Activated CD8-positive, alpha-beta memory T cell treated with anti-CD3 and anti-CD28 coated beads, Interleukin-2, amount 10 ng/mL, durations not matched to agents 7 days and 5 days (primary cell): ENCODE results near the gene PDCL3. TPM values are rescaled to one million over a fixed set of nuclear protein-coding genes. Genes with fewer than 3 reads are reported as not detected.

ENCODE experiments used
- ATAC-seq: fragments of 150-1000 bp; cut with Tn5 transposase; one replicate; pipeline ENCODE4 v1.10.0; 2021; ENCODE audit warnings: moderate library complexity
- CTCF ChIA-PET: fragments of 350-600 bp; sonication (Branson Sonifier 250); formaldehyde crosslinking; loops from one replicate; lab custom pipeline; 2021; ENCODE audit warnings: antibody characterized with exemption; lab: Charles Lee
- DNase-seq: peaks from one replicate; pipeline ENCODE4 v3.0.0-alpha.2; 2020
- H3K27ac Mint-ChIP-seq: one replicate; pipeline ENCODE4 v1.8.0; 2021; ENCODE audit warnings: mild to moderate bottlenecking, mixed read lengths
- H3K27me3 Mint-ChIP-seq: one replicate; pipeline ENCODE4 v1.8.0; 2021; ENCODE audit warnings: mixed read lengths
- H3K36me3 Mint-ChIP-seq: one replicate; pipeline ENCODE4 v1.8.0; 2021; ENCODE audit warnings: mild to moderate bottlenecking, mixed read lengths
- H3K4me1 Mint-ChIP-seq: one replicate; pipeline ENCODE4 v1.8.0; 2021; ENCODE audit warnings: mixed read lengths
- H3K4me3 Mint-ChIP-seq: one replicate; pipeline ENCODE4 v1.8.0; 2021; ENCODE audit warnings: mild to moderate bottlenecking, moderate library complexity, mixed read lengths
- H3K9me3 Mint-ChIP-seq: one replicate; pipeline ENCODE4 v1.8.0; 2022; ENCODE audit warnings: low read depth, mixed read lengths
- total RNA-seq, 2 experiments: library from RNA; stranded (reverse); gene quantifications; one replicate each; pipeline ENCODE4 v1.2.3, GENCODE V29; 2021

PDCL3 gene
- total RNA-seq, 2 experiments from 2014 or later, result 25.1 to 36.7 TPM

DNA sequence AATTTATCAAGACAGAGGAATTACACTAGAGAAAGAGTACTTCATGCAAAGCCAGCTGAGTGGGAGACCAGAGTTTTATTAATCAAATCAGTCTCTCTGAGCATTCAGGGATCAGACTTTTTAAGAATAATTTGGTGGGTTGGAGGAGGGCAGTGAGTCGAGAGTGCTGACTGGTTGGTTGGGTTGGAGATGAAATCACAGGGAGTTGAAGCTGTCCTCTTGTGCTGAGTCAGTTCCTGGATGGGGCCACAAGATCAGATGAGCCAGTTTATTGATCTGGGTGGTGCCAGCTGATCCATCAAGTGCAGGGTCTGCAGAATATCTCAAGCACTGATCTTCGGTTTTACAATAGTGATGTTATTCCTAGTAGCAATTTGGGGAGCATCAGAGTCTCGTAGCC, 21.4 kb upstream of the PDCL3 start:
- no peak for ATAC-seq

DNA sequence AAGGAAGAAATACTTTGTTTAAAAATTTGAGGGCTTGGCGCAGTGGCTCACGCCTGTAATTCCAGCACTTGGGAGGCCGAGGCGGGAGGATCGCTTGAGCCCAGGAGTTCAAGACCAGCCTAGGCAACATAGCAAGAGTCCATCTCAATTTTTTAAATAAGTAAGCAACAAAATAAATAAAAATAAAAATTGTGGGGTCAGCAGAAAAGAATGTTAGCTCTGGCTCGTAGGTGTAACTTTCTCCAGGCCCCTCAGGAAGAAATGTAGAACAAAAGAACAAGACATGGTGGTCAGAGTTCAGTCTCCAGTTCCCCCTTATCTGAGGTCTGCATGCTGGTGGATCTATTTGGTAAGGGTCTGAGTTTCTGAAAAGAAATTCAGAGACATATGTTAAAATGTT, 20.4 kb upstream of the PDCL3 start:
- Mint-ChIP-seq H3K4me3 (no peak overlapping the region), H3K4me1 (peaks cover 13% of the 10 kb centered on the region), H3K9me3 (no peaks in the 10 kb centered on the region), H3K27me3 (peaks cover 14% of the 10 kb centered on the region), H3K36me3 (no peaks in the 10 kb centered on the region), H3K27ac (no peak overlapping the region)
- DNase-seq (no peak), ATAC-seq (no peak)
- CTCF ChIA-PET, result no interaction called here

More for the DNA sequence above, 21.4 kb upstream of the PDCL3 start:
- DNase-seq, result no peak
- Mint-ChIP-seq H3K27me3 (peaks cover 9% of the 10 kb centered on the region), H3K36me3 (no peaks in the 10 kb centered on the region), H3K4me1 (peaks cover 13% of the 10 kb centered on the region), H3K27ac (no peak overlapping the region), H3K4me3 (no peak overlapping the region), H3K9me3 (no peaks in the 10 kb centered on the region)
- CTCF ChIA-PET, result no interaction called here

DNA sequence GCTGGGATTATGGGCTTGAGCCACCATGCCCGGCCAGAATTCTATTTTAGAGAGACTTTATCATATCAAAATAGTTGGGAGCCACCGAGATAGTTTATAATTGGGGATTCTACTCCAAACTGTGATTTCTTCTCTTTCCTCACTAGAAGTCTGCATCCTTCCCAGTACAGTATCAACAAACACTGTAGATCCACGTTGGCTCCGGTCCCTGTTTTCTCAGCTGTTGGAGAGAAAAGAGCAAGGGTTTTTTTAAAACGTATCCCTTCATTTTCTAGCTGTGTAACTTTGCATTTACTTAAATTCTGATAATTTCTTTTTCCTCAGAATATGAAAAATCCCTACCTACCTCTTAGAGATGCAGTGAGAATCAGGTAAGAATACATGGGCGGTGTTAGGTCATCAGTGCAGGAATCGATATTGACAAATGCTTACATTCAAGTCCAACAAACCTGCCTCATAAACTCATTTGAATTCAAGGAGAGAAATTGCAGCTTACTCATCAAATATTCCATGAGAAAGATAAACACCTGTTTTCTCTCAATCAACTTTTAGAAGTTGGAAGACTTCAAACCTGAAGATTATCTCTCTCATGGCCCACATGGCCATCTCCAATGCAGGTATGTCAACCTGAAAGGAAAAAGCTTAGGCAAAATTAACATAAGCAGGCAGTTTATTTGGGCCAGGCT, 17.7 kb upstream of the PDCL3 start:
- H3K36me3 Mint-ChIP-seq, result no peaks in the 10 kb centered on the region
- DNase-seq, result no peak
- H3K4me3 Mint-ChIP-seq, result no peak overlapping the region
- H3K27me3 Mint-ChIP-seq, result peaks cover 14% of the 10 kb centered on the region
- CTCF ChIA-PET, result no interaction called here
- H3K4me1 Mint-ChIP-seq, result peaks cover 13% of the 10 kb centered on the region
- H3K27ac Mint-ChIP-seq, result no peak overlapping the region
- H3K9me3 Mint-ChIP-seq, result no peaks in the 10 kb centered on the region
- no peak for ATAC-seq

- ATAC-seq, result no peak
- peaks cover 10% of the 10 kb centered on the region for H3K4me1 Mint-ChIP-seq
- H3K36me3 Mint-ChIP-seq, result no peaks in the 10 kb centered on the region
- no peak overlapping the region for H3K27ac Mint-ChIP-seq
- DNase-seq, result no peak
- no peak overlapping the region for H3K4me3 Mint-ChIP-seq
- H3K27me3 Mint-ChIP-seq, result peaks cover 14% of the 10 kb centered on the region
- H3K9me3 Mint-ChIP-seq, result no peaks in the 10 kb centered on the region
- CTCF ChIA-PET, result no interaction called here
These were observed 16.3 kb upstream of the PDCL3 start for GRCh38 chr2:100546469-100546868.

GRCh38 chr2:100548771-100549170, 14.0 kb upstream of the PDCL3 start:
- Mint-ChIP-seq H3K27me3 (peaks cover 14% of the 10 kb centered on the region), H3K27ac (no peak overlapping the region), H3K4me3 (no peak overlapping the region), H3K4me1 (peaks cover 2% of the 10 kb centered on the region), H3K36me3 (no peaks in the 10 kb centered on the region), H3K9me3 (no peaks in the 10 kb centered on the region)
- ATAC-seq, result no peak
- CTCF ChIA-PET, result interaction anchor here (0.6 to 1.5 kb wide), 2 partner anchors 15 to 107 kb away, joined by 3 read pairs; no protein-coding TSS in a partner anchor
- DNase-seq, result no peak

- no peaks in the 10 kb centered on the region for H3K9me3 Mint-ChIP-seq
- peaks cover 5% of the 10 kb centered on the region for H3K27me3 Mint-ChIP-seq
- H3K27ac Mint-ChIP-seq, result no peak overlapping the region
- CTCF ChIA-PET, result no interaction called here
- H3K4me1 Mint-ChIP-seq, result peaks cover 20% of the 10 kb centered on the region
- H3K4me3 Mint-ChIP-seq, result no peak overlapping the region
- DNase-seq (no peak), ATAC-seq (no peak)
- peaks cover 3% of the 10 kb centered on the region for H3K36me3 Mint-ChIP-seq
These were observed 11.5 kb upstream of the PDCL3 start for GRCh38 chr2:100551303-100551702.

DNA sequence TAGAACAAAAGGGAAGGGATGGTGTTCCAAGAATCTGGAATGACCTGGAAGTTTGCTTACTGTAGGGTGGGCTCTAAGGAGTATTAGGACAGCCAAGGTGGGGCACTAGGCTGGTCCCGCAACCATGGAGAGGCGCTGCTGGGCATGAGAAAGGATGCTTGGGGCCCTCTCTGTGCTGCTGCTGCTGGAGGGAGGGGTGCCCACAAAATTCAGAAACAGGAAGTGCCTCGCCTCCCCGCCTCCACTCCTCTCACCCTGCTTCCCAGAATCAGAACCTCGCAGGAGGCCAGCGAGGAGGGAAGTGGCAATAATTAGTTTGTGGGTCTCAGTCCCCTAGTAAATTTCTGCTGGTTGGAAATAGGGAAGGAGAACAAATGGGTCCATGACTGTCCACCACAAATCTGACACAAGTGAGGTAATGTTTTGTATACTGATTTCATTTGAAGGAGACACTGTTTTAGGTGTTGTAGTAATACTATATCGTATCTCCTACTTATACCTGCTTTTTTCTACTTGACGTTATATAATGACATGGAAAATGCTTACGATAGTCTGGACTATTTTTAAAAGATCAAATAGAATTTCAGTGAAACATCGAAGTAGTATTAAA, 7.9 kb upstream of the PDCL3 start:
- Mint-ChIP-seq H3K36me3 (peaks cover 4% of the 10 kb centered on the region), H3K27ac (peak overlapping the region; percentile 82), H3K4me3 (peak overlapping the region; percentile 43), H3K9me3 (no peaks in the 10 kb centered on the region), H3K27me3 (no peaks in the 10 kb centered on the region), H3K4me1 (peaks cover 23% of the 10 kb centered on the region)
- CTCF ChIA-PET, result no interaction called here
- ATAC-seq, result peak; percentile 96
- peak; percentile 77 for DNase-seq

- Mint-ChIP-seq H3K27ac (no peak overlapping the region), H3K27me3 (no peaks in the 10 kb centered on the region), H3K4me3 (no peak overlapping the region), H3K4me1 (peaks cover 39% of the 10 kb centered on the region), H3K36me3 (peaks cover 4% of the 10 kb centered on the region), H3K9me3 (no peaks in the 10 kb centered on the region)
- CTCF ChIA-PET, result interaction anchor here (0.9 to 1.2 kb wide), 4 partner anchors 9 to 53 kb away, joined by 3 to 5 read pairs (median 3); no protein-coding TSS in a partner anchor
- no peak for ATAC-seq
- DNase-seq, result no peak
These were observed 6.0 kb upstream of the PDCL3 start for GRCh38 chr2:100556746-100557145.

DNA sequence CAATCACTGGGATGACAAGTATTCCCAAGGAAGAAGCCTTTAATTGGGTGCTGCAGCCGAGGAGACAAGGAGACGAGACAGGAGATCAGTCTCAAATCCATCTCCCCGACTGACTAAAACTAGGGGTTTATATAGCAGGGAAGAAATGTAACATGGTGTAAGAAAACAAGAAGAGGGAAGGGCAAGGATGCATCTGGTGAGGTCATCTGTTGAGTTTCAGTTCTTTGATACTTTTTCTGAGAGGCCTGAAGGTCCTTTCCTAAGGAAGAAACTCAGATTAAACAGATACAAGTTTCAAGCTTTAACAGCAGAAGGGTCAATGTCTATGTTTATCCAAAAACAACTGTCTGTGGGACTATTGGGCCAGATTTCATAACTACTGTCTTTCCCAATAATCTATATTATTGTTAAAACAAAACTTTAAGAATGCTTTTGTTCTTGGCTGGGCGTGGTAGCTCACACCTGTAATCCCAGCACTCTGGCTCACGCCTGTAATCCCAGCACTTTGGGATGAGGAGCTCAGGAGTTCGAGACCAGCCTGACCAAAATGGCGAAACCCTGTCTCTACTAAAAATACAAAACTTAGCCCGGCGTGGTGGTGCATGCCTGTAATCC, 2.5 kb upstream of the PDCL3 start:
- peaks cover 2% of the 10 kb centered on the region for H3K36me3 Mint-ChIP-seq
- peaks cover 37% of the 10 kb centered on the region for H3K4me1 Mint-ChIP-seq
- no peaks in the 10 kb centered on the region for H3K9me3 Mint-ChIP-seq
- no peak overlapping the region for H3K4me3 Mint-ChIP-seq
- CTCF ChIA-PET, result interaction anchor here (0.6 to 1.2 kb wide), 3 partner anchors 20 to 28 kb away, joined by 3 to 4 read pairs (median 3); no protein-coding TSS in a partner anchor
- peak overlapping the region; percentile 98 for H3K27ac Mint-ChIP-seq
- DNase-seq, result no peak
- no peak for ATAC-seq
- H3K27me3 Mint-ChIP-seq, result no peaks in the 10 kb centered on the region

GRCh38 chr2:100561191-100561590, 1.6 kb upstream of the PDCL3 start:
- CTCF ChIA-PET, result interaction anchor here (1.0 to 1.2 kb wide), 2 partner anchors 20 to 27 kb away, joined by 3 to 4 read pairs; no protein-coding TSS in a partner anchor
- ATAC-seq (no peak), DNase-seq (no peak)
- Mint-ChIP-seq H3K4me1 (peaks cover 35% of the 10 kb centered on the region), H3K27me3 (no peaks in the 10 kb centered on the region), H3K27ac (peak overlapping the region; percentile 98), H3K4me3 (peak overlapping the region; percentile 32), H3K36me3 (peaks cover 5% of the 10 kb centered on the region), H3K9me3 (no peaks in the 10 kb centered on the region)

DNA sequence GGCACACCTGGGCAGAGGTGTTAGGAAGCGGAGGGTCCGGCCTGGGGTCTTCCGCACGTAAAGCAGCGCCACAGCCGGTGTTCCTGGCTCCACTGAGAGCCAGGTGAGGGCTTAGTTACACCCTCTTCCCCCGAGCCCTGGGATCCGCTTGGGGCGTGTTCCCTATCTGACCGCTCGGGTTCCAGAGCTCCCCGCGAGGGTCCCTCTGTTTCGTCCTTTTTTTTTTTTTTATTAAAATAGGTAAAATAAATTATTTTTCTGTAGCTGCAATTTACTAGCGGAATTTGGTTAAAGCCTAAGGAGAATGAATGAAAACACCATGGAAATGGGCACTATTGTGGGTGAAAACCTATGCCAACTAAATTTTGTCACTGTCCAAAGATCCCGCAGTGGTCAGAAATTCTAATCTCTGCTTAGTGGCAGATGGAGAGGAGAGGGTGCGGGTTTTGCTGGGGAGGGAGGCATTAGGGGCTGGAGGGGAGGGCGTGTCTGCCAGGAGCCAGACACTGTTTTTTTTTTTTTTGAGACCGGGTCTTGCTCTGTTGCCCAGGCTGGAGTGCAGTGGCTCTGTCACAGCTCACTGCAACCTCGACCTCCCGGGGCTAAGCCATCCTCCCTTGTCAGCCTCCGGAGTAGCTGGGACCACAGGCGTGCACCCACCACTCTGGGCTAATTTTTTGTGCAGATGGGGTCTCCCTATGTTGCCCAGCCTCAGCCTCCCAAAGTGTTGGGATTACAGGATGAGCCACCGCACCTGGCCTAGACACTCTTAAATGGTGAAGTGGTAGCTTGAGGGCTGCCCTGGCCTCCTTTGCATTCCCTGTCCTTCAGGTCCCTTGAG, 834 bp downstream of the PDCL3 start:
- Mint-ChIP-seq H3K9me3 (no peaks in the 10 kb centered on the region), H3K36me3 (peaks cover 11% of the 10 kb centered on the region), H3K27ac (peak overlapping the region; percentile 98), H3K27me3 (no peaks in the 10 kb centered on the region), H3K4me3 (peak overlapping the region; percentile 83), H3K4me1 (peaks cover 37% of the 10 kb centered on the region)
- ATAC-seq (no peak), DNase-seq (no peak)
- CTCF ChIA-PET, result interaction anchor here (0.8 to 2.1 kb wide), 7 partner anchors 14 to 438 kb away, joined by 3 to 23 read pairs (median 3); partner anchors contain the start of gene RPL31

- H3K27me3 Mint-ChIP-seq, result no peaks in the 10 kb centered on the region
- CTCF ChIA-PET, result interaction anchor here (0.7 to 3.4 kb wide), 4 partner anchors 9 to 35 kb away, joined by 3 to 12 read pairs (median 3); no protein-coding TSS in a partner anchor
- H3K36me3 Mint-ChIP-seq, result peaks cover 39% of the 10 kb centered on the region
- peaks cover 27% of the 10 kb centered on the region for H3K4me1 Mint-ChIP-seq
- H3K9me3 Mint-ChIP-seq, result no peaks in the 10 kb centered on the region
- ATAC-seq (peak; percentile 79), DNase-seq (peak; percentile 61)
- H3K4me3 Mint-ChIP-seq, result no peak overlapping the region
- peak overlapping the region; percentile 53 for H3K27ac Mint-ChIP-seq
These were observed 6.2 kb downstream of the PDCL3 start for GRCh38 chr2:100568989-100569388.

- no peaks in the 10 kb centered on the region for H3K27me3 Mint-ChIP-seq
- H3K27ac Mint-ChIP-seq, result no peak overlapping the region
- CTCF ChIA-PET, result interaction anchor here (1.4 to 3.4 kb wide), 2 partner anchors 9 to 38 kb away, joined by 3 to 12 read pairs; no protein-coding TSS in a partner anchor
- H3K4me1 Mint-ChIP-seq, result peaks cover 17% of the 10 kb centered on the region
- no peak for ATAC-seq
- H3K4me3 Mint-ChIP-seq, result no peak overlapping the region
- H3K36me3 Mint-ChIP-seq, result peaks cover 47% of the 10 kb centered on the region
- no peaks in the 10 kb centered on the region for H3K9me3 Mint-ChIP-seq
- DNase-seq, result no peak
These were observed 8.9 kb downstream of the PDCL3 start for GRCh38 chr2:100571668-100572067.
